Measurements from ENCODE around the gene FPGS. TPM values are rescaled to one million over a fixed set of nuclear protein-coding genes. Genes with fewer than 3 reads are reported as not detected.

Gene FPGS
- total RNA-seq, 4 donors from 2014 or later: 38.2 to 52.0 (median 47.0) TPM

- H3K9me3 ChIP-seq: no peaks in the 10 kb centered on the region
- no peak overlapping the region for H3K4me3 ChIP-seq
- no peaks in the 10 kb centered on the region for H3K27me3 ChIP-seq
- no peak for TF ChIP-seq POLR2A (IDR thresholded peaks at IDR 0.05)
- no peak for TF ChIP-seq CTCF (IDR thresholded peaks at IDR 0.05)
- H3K4me1 ChIP-seq: peaks cover 0 to 40% (median 5%) of the 10 kb centered on the region in 3 donors
- peaks cover 21 to 95% (median 31%) of the 10 kb centered on the region in 3 donors for H3K36me3 ChIP-seq
- 94 to 95% methylated on average over 4 to 8 of the region's 10 CpGs for WGBS, 2 donors
- no peak for DNase-seq
- peak overlapping the region in 3 of 4 donors; percentile 64 to 78 (median 70) for H3K27ac ChIP-seq
- intact Hi-C loops (cut with DNase I): no loop called here
Measured at GRCh38 chr9:127810378-127811187, 7.9 kb downstream of the FPGS start.

- intact Hi-C loops (cut with DNase I): no loop called here
- no peaks in the 10 kb centered on the region for H3K27me3 ChIP-seq
- H3K4me3 ChIP-seq: no peak overlapping the region
- 88 to 91% methylated on average over 6 of the region's 6 CpGs for WGBS, 2 donors
- H3K4me1 ChIP-seq: peaks cover 0 to 34% (median 5%) of the 10 kb centered on the region in 3 donors
- TF ChIP-seq CTCF (IDR thresholded peaks at IDR 0.05) (no peak), POLR2A (IDR thresholded peaks at IDR 0.05) (no peak)
- H3K9me3 ChIP-seq: no peaks in the 10 kb centered on the region
- H3K36me3 ChIP-seq: peaks cover 21 to 95% (median 35%) of the 10 kb centered on the region in 3 donors
- H3K27ac ChIP-seq: no peak overlapping the region
- no peak for DNase-seq
Measured at GRCh38 chr9:127812011-127812410, 9.3 kb downstream of the FPGS start.

GRCh38 chr9:127812936-127813675 lies 10.4 kb downstream of the FPGS start:
- intact Hi-C loops (cut with DNase I): no loop called here
- peaks cover 17 to 95% (median 26%) of the 10 kb centered on the region in 3 donors for H3K36me3 ChIP-seq
- 86 to 87% methylated on average over 5 to 6 of the region's 19 CpGs for WGBS, 2 donors
- DNase-seq: no peak
- no peak overlapping the region for H3K4me3 ChIP-seq
- TF ChIP-seq POLR2A (IDR thresholded peaks at IDR 0.05) (no peak), CTCF (IDR thresholded peaks at IDR 0.05) (no peak)
- H3K27me3 ChIP-seq: no peaks in the 10 kb centered on the region
- H3K4me1 ChIP-seq: peaks cover 0 to 34% (median 5%) of the 10 kb centered on the region in 3 donors
- H3K27ac ChIP-seq: peak overlapping the region in 1 of 4 donors; percentile 6
- no peaks in the 10 kb centered on the region for H3K9me3 ChIP-seq

- Histone ChIP-seq H3K4me1 (peaks cover 0 to 31% (median 5%) of the 10 kb centered on the region in 3 donors), H3K27ac (peak overlapping the region in 1 of 4 donors; percentile 6), H3K4me3 (no peak overlapping the region), H3K36me3 (peaks cover 17 to 95% (median 23%) of the 10 kb centered on the region in 3 donors), H3K9me3 (no peaks in the 10 kb centered on the region), H3K27me3 (no peaks in the 10 kb centered on the region)
- DNase-seq: no peak
- WGBS, 2 donors: 80% methylated on average over 2 of the region's 9 CpGs; no CpG with 5 or more reads in 1 of the 2 donors
- intact Hi-C loops (cut with DNase I): no loop called here
- TF ChIP-seq POLR2A (IDR thresholded peaks at IDR 0.05) (no peak), CTCF (IDR thresholded peaks at IDR 0.05) (no peak)
Measured at GRCh38 chr9:127813686-127814226, 11.1 kb downstream of the FPGS start.
